Stimulated activated CD4-positive, alpha-beta T cell treated with anti-CD3 and anti-CD28 coated beads, Interleukin-4, amount 100 ng/mL, for 4 hours (primary cell): ENCODE results near the gene ANKRD11.
A peak's percentile ranks its signal among the peaks of the same experiment; 100 is the strongest.
"Not testable (repeated sequence)": the region's sequence is repeated elsewhere in the genome, so short reads cannot be mapped to it uniquely, and the experiment has no call there.

Experiments
- DNase-seq, 2 experiments: peaks; one replicate each; pipeline ENCODE4 v3.0.0-alpha.2; 2020

ANKRD11 gene

DNA sequence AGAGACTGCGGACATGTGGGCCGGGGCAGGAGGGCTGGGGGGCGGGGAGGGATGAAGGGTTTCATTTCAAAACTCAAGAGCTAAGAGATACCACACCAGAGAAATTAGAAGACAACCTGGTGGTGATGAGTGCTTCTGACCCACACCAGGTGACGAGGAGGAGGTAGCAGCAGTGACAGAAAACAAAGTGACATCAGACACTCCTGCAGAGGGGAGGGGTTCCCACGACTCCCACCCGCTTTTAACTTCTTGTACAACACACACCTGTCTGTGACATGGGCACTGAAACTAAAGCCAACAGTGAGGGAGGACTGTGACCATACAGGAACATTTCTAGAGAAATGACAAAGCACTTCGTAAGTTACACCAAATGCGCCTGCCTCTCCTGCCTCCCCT, 112.9 kb downstream of the ANKRD11 start:
- no peak for DNase-seq

DNA sequence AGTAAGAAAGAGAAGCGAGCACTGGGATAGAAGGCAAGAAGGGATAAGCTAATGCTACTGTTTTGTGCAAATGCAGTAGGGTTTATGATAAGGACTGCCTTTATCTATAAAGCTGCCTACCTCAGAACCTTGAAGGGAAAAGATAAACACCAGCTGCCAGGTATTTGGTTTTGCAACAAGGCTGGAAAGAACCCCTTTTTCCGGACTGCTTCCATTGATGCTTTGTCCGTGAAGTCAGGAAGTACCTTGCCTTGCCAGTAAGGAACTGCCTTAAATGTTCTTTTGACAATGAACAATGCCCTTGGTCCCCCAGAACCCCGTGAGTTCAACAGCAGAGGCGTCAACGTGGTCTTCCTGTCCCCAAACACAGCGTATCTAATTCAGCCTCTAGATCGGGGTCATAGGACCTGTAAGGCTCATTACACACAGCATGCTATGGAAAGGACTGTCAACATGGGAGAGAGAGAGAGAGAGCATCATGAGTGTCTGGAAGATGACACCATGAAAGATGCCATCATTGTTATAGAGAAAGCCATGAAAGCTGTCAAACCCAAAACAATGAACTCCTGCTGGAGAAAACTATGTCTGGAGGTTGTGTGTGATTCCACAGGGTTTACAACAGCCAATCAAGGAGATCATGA, 113.4 kb downstream of the ANKRD11 start:
- DNase-seq = no peak

DNA sequence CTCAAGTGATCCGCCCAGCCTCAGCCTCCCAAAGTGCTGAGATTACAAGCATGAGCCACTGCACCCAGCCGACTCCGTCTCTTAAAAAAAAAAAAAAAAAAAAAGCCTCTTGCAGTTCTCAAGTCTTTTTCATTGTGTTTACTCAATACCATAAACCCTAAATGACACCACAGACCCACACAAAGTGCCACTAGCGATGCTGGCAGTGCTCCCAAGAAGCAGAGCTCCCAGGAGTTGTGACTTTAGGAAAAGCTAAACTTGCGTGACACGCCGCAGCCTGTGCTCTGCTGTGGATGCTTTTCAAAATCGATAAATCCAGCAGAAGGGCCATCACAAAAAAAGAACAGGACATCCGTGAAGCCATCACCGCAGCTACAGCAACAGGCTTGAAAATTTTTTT, 114.7 kb downstream of the ANKRD11 start:
- no peak for DNase-seq

DNA sequence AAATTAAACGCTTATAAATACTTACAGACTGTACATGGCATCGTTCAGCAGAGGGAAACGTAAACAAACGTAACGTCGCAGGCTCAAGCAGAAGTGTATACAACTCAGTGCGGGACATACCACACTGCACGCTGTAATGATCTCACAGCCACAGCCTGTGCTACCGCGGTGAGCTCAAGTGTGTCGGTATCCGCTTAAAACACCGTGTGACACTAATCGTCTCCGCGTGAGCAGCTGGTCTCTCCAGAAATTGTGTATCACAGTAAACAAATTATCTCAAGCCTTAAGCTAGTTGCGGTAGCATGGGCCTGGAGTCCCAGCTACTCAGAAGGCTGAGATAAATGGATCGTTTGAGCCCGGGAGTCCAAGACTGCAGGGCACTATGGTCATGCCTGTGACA, 115.3 kb downstream of the ANKRD11 start:
- DNase-seq = no peak

DNA sequence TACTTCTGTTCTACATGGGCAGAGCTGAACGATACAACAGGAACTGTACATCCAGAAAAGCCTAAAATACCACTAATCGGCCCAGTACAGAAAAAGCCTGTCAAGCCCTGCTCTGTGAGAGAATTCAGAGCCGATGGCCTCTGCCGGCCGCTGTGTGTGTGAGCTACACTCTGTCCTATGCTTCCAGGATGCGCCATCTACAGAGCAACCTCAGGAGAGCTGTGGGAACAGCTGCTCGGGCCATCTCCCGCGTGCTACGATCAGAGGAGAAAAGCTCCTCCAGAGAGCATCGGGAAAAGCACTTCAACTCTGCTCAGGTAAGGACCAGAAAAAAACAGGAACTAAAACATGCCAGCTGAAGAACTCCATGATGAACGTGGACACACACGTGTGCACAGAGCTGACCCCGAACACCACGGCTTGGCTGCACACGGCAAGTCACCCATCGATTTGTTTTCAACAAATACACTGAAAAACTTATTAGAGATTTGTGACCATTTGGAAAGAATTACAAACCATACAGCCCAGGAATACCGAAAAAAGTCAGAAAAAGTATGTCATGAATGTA, 115.9 kb downstream of the ANKRD11 start:
- DNase-seq = no peak

DNA sequence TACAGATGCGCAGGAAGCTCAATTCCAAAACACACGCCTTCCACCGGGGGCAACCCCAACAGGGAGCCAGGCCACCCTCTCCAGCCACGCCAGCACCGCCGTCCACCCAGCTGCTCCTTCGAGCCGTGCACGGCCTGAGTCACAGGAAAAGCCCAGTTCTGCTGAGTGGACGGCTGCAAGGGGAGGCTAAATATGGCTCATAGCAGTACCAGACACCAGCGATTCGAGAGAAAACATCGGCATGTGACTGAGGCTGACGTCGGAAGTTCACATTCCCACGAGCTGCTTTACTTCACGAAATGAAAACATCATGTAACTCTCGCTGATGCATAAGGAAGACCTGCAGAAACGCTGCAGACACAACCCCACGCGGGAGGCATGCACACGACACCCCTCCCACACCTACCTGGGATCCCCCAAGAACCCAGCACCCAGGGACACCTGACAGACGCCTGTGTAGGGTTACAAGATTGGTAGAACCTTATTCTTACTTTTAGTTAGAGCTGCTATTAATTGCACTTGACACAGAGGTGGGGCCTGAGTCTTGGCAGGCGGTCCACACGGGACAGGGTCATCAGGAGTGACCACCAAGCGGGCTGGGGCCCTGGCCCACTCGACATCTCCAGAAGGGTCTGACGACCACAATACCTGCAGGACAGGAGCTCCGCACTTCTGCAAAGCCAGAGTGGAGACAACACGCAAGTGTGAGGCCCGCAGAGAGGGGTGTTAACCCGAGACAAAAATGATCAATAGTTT, 116.8 kb downstream of the ANKRD11 start:
- no peak for DNase-seq

DNA sequence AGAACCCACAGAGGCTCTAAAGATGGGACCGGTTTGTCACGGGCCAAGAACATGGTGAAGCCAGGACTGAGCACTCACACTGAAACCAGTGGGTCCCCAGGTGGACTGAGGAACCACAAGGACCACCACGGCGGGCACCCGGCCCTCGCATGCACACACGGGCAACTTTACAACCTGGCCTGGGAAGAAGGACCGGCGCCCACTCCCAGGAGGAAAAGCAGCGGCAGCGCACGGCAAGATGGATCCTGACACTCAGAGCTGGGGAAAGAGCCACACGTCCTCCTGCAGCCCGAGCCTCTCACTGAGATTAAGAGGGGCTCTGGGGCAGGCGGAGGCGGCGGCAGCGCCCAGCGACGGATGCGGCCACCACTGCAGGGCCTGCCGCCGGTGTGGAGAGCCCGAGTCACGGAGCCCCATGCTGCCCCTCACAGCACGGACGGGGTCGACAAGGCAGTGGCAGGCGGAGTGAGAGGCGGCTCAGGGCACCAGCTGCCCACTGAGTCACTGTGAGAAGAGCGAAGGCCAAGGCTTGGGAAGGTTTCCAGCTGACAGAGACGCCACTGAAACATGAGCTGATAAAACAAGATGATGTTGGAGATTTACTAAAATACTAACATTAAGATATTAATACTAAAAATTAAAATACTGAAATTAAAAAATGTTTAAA, 118.3 kb downstream of the ANKRD11 start:
- DNase-seq = no peak

DNA sequence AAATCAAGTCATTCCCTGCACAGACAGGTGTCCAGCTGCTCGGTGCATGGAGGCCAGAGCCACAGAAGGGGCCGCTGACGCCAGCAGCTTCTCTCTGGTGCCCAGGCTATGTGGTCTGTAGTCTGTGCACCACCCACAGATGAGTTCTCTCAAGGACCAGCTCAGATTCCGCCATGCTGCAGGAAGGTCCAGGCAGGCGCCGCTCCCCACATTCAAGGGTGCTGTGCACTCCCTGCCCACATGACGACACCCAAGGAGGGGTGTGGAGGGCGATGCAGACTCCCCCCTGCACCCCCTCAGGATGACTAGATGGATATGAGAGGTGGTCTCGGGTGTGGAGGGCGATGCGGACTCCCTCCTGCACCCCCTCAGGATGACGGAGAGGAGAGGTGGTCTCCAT, 119.0 kb downstream of the ANKRD11 start:
- no peak for DNase-seq

DNA sequence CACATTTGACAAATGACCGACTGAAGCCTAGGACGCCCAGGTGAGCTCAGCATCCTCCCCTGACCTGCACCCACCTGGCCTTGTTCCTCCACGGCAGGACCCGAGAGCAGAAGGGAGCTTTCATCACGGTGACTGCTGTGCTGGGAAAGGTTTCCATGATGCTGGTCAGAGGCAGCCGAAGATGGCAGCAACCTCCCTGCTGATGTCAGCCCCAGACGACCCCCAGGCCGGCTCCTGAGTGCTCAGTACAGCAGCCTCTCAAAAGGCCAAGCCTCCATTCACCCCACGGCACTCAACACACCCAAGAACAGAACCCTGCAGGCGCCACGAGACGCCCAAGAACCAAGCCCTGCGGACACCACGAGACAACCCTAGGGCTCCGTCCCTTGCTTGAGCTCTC, 119.8 kb downstream of the ANKRD11 start:
- no peak for DNase-seq

DNA sequence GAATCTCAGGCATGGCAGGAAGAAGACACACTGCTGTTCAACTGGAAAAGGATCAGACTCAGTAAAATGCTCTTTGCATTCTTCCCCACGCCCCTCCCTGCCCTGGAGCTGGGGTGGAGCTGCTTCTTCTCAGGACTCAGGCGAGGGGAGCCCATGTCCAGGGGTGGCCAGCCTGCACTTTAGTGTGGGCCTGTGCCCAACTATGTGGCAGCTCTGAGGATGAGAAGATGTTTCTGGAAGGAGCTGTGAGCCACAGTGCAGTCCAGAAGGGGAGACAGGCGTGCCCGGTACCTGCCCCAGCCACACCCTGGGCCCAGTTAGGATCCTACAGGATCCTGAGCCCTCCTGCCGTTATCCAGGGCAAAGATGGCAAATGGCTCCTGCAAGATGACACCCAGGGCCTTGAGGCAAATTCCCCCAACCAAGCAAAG, 120.3 kb downstream of the ANKRD11 start:
- DNase-seq = no peak

DNA sequence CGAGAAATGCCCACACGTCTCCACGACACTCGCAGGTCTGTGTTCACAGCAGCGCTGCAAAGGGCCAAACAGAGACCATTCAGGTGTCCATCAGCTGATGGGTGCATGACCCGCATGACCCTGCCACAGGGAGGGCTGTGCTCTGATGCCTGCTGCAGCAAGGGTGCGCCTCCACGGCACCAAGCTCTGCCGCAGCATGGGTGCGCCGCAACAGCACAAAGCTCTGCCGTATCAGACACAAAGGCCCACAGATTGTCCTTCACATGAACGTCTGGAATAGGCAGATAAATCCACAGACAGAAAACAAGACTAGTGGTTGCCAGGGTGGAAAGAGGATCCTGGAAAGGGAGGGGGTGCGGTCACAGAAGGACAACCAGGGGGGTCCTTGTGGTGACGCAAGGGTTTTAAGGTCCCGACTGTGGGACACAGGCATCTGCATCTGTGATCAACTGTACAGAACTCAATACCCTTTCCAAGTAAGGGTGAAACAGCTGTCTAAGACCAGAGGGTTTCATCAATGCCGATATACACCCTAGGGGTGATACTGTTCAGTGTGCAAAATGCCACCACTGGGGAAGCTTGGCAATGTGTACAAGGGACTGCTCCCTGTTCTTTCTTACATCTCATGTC, 121.0 kb downstream of the ANKRD11 start:
- DNase-seq = no peak

DNA sequence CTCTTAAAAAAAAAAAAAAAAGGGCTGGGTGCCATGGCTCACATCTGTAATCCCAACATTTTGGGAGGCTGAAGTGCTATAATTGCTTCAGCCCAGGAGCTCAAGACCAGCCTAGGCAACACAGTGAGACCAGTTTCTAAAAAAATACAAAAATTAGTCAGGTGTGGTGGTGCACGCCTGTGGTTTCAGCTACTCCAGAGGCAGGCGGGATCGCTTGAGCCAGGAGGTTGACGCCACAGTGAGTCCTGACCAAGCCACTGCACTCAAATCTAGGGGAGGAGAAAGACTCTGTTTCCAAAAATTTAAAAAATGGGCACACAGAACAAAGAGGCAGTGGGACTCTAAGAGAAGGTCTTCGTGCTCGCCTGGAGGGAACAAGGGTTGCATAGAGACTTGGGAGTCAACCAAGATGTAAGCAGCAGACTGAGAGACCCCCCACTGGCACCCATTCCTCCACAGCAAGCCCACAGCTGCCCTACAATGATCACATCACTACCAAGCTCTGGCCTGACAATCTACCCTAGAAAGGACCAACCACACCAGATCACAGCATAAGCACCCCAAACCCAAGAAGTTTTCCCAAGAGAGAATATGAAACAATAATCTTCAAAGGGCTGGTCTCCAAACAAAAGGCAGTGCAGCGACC, 121.6 kb downstream of the ANKRD11 start:
- no peak for DNase-seq

DNA sequence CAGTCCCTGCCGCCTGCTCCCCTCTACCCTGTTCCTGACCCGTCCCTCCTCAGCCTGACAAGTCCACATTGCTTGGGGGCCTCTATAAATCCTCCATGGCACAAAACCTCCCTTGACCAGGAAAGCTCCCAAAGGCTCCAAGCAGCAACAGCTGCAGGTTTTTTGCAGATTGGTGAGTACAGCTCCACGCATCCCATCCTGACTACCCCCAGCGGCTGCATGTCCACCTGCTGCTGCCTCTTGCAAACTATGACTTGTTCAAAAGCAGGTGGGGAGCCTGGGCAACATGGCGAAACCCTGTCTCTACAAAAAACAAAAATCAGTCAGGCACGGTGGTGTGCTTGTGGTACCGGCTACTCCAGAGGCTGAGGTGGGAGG, 122.8 kb downstream of the ANKRD11 start:
- no peak for DNase-seq

DNA sequence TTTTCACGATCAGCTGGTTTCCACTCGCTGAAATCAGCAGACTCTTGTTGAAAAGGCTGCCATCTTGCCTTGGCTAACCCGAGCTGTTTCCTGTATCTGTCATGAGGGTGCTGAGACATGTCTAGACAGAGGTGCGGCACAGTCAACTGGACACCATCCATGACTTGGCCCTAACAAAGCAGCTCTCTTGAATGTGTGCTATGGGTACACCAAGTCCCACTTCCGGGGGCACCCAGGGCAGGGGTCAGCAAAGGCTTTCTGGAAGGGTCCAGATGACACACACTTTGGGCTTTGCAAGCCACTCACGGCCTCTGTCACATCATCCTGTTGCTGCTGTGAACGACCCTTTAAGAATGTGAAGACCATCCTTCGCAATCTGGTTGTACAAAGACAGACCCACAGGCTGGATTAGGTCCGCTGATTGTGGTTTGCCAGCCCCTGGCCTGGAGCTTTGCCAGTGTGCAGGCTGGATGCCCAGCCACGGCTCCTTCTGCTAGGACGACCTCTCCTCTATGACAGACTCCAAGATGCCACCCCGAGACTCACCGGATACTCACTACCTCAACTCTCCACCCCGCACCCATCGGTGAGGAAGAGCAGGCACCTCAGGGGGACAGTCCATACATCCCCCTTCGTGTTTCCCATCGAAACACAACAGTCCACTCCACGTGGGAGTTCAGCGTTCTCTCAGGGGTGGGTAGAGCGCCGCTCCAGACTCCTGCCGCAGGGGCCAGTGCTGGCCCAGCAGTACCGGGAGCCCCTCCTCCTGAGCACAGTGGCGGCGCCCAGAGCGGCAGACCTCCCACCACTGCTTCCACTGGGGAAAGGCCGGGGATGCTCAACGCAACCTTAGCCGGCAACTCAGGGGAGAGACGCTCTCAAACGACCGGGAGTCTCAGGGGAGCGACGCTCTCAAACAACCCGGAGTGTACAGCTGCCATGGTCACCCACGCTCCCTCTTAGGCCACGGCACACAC, 123.5 kb downstream of the ANKRD11 start:
- DNase-seq = no peak

DNA sequence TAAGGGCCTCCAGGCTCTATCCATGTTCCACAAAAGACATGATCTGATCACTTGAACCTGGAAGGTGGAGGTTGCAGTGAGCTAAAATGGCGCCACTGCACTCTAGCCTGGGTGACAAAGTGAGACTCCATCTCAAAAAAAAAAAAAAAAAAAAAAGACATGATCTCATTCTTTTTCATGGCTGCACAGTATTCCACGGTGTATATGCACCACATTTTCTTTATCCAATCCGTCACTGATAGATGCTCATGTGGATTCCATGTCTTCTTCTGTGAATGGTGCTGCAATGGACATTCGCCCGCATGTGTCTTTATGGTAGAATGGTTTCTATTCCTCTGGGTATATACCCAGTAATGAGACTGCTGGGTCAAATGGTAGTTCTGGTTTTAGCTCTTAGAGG, 124.4 kb downstream of the ANKRD11 start:
- no peak for DNase-seq

DNA sequence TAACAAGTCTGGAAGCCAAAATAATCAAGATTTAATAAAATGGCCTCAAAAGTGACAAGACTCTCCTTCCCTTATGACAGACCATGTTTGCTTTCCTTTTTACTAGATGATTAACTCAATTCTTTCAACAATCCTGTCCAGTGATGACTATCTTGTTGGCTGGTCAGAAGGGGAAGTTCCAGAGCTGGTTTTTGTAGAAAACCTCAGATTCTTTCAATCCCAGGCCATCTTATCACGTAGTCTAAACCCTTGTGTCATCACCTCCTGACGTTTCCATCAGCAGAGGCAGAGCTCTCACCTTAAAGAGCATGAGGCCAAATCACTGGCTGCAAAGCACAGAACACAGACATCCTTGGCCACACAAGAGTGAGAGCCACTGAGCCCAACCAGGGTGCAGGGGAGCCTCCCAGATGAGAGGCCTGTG, 125.3 kb downstream of the ANKRD11 start:
- DNase-seq = no peak

DNA sequence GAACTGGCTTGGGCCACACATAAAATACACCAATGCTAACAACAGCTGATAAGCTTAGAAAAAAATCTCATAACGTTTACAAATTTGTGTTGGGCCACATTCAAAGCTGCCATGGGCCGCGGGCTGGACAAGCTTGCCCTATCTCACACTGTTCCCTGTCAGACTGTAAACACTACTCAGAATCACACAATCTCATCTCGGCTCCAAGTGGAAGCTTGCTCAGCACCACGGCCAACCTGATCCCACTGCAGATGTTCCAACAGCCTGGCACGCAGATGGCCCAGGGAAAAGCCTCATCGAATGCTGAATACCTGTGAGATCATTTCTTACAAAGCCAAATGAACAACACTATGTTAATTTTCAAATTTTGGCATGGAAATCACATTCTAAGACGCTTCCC, 125.8 kb downstream of the ANKRD11 start:
- no peak for DNase-seq

DNA sequence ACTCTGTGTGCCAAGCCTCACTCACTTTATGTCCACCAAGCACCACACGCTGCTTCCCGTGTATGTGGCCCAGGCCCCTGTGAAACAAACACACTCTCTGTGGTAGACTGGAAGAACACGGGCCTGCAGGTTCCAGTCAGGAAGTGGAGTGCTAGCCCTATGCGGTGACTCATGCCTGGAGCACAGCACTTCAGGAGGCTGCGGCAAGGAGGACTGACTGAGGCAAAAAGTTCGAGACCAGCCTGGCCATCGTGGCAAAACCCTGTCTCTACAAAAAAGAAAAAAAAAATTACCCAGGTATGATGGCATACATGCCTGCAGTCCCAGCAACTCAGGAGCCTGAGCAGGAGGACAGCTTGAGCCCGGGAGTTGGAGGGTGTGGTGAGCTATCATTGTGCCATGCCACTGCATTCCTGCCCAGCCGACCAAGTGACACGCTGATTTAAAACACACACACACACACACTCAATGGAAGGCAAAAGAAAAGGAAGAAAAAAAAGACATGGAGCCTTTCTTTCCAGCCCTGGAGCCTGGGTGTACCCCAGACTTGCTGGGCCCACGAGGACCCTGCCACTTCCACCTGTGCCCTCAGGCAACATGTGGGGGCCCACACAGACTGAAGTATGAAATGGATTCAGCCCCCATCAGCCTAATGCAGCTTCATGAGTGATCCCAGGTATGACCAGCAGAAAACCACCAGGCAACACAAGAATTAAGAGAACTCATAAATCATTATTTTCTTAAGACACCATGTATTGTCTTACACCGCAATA, 126.6 kb downstream of the ANKRD11 start:
- peak in 1 of 2 experiments; percentile 43 for DNase-seq

DNA sequence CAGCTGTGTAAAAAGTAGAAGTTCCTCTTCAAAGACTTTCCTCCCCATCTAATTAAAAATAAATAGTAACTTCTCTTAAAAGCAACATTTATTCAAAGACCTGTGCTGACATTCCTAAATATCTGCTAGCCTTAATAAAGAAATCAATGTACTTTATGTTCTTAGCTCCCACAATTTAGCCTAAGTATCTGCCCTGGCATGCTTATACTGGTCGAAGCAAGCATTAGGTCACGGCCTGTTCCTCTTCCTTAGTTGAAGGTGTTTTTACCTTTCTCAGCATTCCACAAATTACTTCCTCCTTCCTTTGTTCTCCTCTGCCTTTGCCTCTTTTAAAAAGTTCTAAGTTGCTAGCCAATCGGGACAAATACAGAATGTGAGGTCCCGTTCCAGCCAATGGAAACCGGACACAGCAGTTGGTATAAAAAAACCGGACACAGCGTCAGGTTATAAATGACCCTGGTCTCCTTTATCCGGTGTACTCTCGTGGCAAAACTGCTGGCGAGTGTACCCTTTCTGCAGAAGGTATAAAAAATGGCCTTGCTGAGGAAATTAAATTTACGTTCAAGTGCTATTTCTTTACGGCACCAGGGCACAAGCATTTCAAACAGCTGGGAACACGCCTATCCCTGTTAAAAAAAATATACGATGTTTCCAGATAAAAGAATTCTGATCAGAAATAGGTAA, 127.7 kb downstream of the ANKRD11 start:
- DNase-seq = not testable (repeated sequence)
